ENCODE measurements around the gene CTDSPL.

- TF ChIP-seq REST (IDR thresholded peaks at IDR 0.05; ENCODE audit: low read depth, low read length) (no peak), POLR2AphosphoS2 (IDR thresholded peaks at IDR 0.05; ENCODE audit: low read depth, low read length) (no peak)
Observed at GRCh38 chr3:37849146-37849923, 12.3 kb upstream of the CTDSPL start.

All from GM12878 (cell line).